Hematopoietic multipotent progenitor cell treated with erythropoietin and hydrocortisone succinate and interleukin-3 and kit ligand, for 8 days (in vitro differentiated cells): ENCODE measurements around the gene GIMAP2.

Experiments
- DNase-seq: peaks from one replicate; pipeline ENCODE4 v3.0.0-alpha.2; 2015

GIMAP2 gene

GRCh38 chr7:150735596-150736358 lies 50.3 kb downstream of the GIMAP2 start:
- no peak for DNase-seq

- DNase-seq = no peak
Observed at GRCh38 chr7:150736864-150737263, 51.4 kb downstream of the GIMAP2 start.

- DNase-seq = no peak
Observed at GRCh38 chr7:150737265-150738055, 52.0 kb downstream of the GIMAP2 start, which contains the start of gene GIMAP5. TSS of gene GIMAP5 (plus strand) at chr7:150737418. CDS start at chr7:150740885, 3,467 bp downstream.

- DNase-seq = peak; percentile 38
Observed at GRCh38 chr7:150738092-150738491, 52.6 kb downstream of the GIMAP2 start.

- no peak for DNase-seq
Observed at GRCh38 chr7:150738591-150739001, 53.1 kb downstream of the GIMAP2 start.

GRCh38 chr7:150739033-150739432 lies 53.5 kb downstream of the GIMAP2 start:
- no peak for DNase-seq

- DNase-seq = no peak
Observed at GRCh38 chr7:150740053-150740452, 54.5 kb downstream of the GIMAP2 start.

- DNase-seq = no peak
Observed at GRCh38 chr7:150742286-150742968, 56.9 kb downstream of the GIMAP2 start.
